SK-N-MC (cell line): ENCODE measurements around the gene PDC.

ENCODE experiments used
- EZH2 ChIP-seq: fragments of 200-600 bp; sonication (generic); IDR thresholded peaks from one replicate; pipeline ENCODE4 v1.6.1; 2017; ENCODE audit warnings: antibody characterized with exemption
- FOXP2 ChIP-seq: optimal IDR thresholded peaks from 2 replicates; pipeline ENCODE3; 2011; ENCODE audit warnings: mild to moderate bottlenecking, moderate library complexity; ENCODE audit not compliant: insufficient read depth; ENCODE audit errors: extremely low read length, control extremely low read depth
- POLR2AphosphoS5 ChIP-seq: IDR thresholded peaks from 2 replicates; pipeline ENCODE4 v1.6.1; 2012; ENCODE audit warnings: mild to moderate bottlenecking, low read depth, low read length, borderline replicate concordance

DNA sequence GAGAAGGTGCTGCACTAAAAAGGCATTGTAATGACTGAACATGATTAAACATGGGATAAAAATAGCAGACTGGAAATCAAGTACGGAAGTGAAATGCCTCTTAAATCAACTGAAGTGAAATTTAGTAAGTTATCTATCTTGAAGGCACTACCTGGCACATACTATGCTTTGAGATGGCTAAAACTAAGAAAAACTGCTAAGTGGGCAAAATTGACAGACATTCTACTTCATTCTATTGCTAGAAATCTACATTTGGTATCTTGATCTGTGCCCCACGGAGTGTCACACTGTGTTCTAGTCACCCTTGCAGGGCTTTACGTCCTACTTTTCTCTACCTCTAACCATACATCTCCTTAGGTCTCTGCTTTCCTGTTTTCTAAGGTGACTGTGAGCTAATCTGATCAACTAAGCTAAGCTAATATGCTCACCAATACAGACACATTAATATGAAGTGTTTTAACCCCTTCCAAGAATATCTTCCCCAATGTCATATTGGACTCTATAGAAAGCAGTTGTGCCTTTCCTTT lies 4.1 kb downstream of the PDC start:
- no peak for TF ChIP-seq EZH2
- TF ChIP-seq POLR2AphosphoS5, result no peak
- no peak for TF ChIP-seq FOXP2
